Hepatocyte (in vitro differentiated cells): ENCODE data around the gene KRT35.

Experiments used
- CTCF ChIP-seq: fragments of 200-600 bp; sonication (generic); IDR thresholded peaks from 2 replicates; pipeline ENCODE4 v1.5.1; 2016; ENCODE audit warnings: antibody characterized with exemption, mild to moderate bottlenecking; ENCODE audit not compliant: poor library complexity
- EZH2 ChIP-seq: fragments of 200-600 bp; sonication (generic); IDR thresholded peaks from 2 replicates; pipeline ENCODE4 v1.6.1; 2016; ENCODE audit warnings: antibody characterized with exemption, mild to moderate bottlenecking, borderline replicate concordance

- TF ChIP-seq CTCF: no peak
- no peak for TF ChIP-seq EZH2
These were observed 28.7 kb downstream of the KRT35 start for GRCh38 chr17:41452281-41452680.
